ENCODE measurements around the gene FAM131B.
A peak's percentile ranks its signal among the peaks of the same experiment; 100 is the strongest.
"Not testable (repeated sequence)": the region's sequence is repeated elsewhere in the genome, so short reads cannot be mapped to it uniquely, and the experiment has no call there.

FAM131B gene

DNA sequence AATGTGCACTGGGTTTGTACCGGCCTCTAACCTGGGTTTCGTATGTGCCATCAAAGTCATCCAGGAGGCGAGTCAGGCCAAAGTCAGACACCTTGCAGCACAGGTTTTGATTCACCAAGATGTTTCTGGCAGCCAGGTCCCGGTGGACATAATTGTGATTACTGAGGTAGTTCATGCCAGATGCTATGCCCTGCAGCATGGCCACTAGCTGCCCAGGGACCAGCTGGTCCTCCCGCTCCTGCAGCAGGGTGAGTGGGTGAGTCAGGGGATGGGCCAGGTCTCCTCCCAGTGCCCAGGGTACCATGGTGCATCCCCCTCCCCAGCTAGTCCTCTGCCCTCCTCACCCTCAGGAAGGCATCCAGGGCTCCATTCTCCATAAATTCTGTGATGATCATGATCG is 32.3 kb upstream of the FAM131B start:
- no peak for DNase-seq

DNA sequence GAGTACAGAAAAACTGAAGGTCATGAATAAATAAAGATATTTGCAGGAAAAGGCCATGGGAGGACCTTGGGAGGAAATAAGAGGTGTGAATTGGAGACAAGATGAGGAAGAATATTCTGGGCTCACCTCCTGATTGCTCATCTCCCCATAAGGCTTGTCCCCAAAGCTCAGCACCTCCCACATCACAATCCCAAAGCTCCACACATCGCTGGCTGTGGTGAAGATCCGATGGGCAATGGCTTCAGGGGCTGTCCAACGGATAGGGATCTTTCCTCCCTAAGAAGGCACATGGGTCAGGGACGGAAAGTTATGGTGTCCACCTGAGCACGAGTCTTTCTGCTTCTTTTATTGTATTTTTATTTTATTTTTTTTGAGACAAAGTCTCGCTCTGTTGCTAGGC is 31.6 kb upstream of the FAM131B start:
- no peak for DNase-seq

DNA sequence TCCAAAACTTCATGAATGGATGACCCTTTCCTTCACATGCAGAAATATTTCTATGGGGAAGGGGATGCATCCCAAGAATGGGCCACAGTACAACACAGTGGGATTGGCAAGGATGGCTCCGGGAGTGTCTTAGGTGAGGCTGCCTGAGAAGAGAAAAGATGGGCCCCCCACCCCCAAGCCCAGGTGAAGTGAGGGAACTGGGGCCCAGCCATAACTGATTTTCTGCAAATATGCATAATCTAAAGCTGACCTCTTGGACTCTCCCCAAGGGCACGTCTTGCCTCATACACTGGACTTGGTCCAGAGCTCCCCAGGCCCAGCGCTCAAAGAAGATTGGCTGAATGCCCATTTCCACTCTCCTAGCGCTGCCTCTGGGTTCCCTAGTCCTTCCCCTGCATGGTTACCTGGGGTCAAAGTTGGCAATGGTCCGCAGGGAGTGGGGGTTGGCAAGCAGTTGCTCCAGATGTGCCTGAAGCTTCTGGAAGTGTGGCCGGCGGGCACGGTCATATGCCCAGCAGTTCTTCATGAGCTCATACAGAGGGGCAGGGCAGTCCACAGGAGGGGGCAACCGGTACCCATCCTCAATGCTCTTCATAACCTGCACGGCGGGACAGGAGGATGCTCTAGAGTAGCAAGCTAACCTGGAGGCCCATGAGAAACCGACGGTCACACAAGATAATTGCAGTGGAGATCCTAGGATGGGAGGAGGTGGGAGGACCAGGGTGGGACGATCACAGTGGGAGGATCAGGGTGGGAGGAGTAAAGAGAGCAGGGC is 30.9 kb upstream of the FAM131B start:
- DNase-seq, result no peak

DNA sequence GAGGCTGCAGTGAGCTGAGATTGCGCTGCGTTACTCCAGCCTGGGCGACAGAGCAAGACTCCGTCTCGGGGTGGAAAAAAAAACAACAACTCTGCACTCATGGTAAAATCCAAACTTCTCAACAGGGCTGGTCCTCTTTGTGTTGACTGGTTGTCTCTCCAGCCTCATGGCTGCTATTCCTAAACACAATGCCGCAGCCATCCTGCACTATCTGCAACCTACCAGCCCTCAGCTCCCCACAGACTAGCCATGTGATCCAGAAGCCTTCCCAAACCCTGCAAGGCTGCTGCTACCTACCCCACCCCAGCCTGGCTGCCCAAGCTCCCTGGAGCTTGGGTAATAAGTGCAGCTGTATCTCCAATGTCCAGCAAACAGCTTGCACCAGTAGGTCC is 30.4 kb upstream of the FAM131B start:
- no peak for DNase-seq

DNA sequence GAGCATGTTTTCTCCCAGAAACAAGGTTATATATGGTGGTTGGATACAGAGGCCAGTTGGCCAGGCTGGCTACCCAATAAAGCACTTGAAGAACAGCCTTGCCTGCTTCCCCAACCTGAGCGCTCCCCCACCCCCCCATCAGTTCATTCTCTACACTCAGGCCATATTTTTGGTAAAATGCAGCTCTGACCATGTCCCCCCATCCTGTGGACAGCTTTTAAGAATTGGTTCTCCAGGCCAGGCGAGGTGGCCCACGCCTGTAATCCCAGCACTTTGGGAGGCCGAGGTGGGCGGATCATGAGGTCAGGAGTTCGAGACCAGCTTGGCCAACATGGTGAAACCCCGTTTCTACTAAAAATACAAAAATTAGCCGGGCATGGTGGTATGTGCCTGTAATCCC is 29.9 kb upstream of the FAM131B start:
- DNase-seq, result not testable (repeated sequence)

DNA sequence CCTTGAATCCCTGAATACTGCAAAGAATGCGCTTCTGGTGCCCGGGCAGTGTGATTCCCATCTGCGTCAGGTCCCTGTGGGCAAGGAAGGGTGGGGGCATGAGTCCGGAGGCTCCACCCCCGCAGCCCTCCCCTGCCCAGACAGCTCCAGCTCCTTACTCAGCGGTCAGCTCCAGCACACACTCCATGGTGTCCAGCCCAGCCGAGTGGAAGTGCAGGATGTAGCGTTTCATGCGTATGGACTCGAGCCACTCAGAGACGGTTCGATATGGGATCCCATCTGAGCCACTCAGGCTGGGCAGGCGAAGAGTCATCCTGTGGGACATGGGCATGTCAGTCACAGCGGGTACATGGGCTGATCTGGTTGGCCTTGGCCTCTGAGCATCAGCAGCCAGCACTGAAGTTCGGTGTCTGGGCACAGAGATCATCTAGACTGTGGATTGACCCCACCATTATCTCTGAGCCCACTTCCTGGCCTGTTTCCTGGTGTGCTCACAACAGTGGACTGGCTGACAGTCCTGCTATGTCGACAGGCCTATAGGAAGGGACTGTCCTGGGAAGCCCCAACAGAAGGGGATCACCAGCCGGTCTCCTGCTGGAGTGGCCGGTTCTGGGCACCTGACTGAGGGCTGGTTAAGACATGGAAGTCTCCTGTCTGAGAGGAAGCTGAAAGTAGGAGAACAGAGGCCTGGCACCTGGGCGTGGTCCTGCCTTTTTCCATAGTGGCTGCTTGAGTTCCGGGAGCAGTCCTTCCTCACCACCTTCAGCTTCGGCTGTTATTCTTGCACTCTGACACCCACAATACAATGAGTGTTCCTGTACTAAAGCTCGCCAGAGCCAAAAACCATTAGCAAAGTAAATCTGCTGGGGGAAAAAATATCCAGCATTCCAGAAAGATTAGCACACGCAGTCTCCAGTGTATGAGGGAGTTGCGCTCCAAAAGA is 29.2 kb upstream of the FAM131B start:
- DNase-seq, result peak; percentile 27

DNA sequence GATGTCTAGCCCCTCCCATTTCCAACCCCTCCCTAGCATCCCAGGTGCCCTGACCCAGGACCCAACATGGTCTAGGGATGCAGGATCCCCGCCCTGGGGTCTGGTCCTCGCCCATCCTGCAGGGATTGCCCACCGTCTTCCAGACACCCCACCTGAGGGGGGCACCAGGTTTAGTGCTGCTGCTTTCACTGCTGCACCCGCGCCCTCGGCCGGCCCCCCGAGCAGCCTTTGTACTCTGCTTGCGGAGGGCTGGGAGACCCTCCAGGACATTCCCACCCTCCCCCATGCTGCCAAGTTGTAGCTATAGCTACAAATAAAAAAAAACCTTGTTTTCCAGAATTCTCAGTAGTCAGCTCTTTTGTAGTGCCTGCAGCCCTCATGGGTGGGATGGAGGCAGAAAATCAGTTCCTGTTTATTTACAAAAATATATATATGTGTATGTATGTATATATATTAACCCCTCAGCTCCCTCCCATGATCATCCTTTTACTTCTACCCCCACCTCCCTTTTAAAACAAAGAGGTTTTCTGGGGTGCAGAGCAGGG is 28.3 kb upstream of the FAM131B start:
- no peak for DNase-seq

DNA sequence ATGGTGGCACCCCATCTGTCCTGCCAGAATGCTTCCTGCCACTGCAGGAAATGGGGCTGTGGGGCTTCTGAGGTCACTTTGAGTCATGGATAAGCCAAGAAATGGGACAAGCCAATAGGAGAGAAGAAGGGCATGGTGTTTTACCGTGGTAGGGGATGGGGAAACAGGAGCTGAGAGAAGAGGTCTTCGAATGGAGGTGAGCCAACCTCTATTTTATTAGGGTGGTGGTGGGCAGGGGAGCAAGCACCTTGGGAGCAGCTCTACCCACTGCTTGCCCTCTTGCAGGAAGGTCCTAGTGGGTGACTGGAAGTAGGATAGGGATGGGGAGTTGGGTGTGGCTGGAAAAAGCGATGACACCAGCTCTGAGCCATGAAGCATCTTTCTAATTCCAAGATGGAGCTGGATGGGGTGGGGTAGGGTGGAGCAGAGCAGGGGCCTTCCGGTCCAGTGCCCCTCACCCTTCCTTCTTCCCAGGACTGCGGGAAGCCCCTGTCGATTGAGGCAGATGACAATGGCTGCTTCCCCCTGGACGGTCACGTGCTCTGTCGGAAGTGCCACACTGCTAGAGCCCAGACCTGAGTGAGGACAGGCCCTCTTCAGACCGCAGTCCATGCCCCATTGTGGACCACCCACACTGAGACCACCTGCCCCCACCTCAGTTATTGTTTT is 27.7 kb upstream of the FAM131B start:
- no peak for DNase-seq

DNA sequence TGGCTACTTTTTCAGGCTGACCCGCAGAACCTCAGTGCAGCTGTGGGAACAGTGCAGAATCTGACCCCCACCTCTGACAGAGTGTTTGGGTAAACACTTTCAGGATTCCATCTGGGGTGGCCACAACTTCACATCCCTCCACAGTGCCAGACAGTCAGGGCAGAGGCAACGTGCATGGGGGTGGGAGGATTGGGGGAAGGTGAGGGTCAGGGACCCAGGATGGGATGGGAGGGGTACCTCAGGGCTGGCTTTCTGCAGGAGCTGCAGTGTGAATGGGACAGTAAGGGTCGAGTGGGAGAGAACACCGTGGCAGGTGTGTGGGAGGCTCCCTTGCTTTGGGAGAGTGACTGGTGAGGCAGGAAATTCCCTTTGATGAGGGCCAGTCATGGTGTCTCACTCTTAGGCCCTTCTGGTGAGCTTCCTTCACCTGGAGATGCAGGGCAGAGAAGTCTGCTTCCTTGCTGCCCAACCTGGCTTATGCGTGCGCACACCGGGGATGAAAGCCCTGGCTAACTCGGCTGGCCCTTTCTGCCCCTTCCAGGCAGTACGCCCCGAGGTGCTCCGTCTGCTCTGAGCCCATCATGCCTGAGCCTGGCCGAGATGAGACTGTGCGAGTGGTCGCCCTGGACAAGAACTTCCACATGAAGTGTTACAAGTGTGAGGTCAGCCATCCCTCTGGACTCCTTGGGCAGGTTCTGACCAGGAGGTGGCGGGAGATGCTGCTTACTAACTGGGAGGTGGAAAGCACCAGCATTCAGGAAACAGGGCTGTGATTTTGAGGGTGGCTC is 27.0 kb upstream of the FAM131B start:
- no peak for DNase-seq

DNA sequence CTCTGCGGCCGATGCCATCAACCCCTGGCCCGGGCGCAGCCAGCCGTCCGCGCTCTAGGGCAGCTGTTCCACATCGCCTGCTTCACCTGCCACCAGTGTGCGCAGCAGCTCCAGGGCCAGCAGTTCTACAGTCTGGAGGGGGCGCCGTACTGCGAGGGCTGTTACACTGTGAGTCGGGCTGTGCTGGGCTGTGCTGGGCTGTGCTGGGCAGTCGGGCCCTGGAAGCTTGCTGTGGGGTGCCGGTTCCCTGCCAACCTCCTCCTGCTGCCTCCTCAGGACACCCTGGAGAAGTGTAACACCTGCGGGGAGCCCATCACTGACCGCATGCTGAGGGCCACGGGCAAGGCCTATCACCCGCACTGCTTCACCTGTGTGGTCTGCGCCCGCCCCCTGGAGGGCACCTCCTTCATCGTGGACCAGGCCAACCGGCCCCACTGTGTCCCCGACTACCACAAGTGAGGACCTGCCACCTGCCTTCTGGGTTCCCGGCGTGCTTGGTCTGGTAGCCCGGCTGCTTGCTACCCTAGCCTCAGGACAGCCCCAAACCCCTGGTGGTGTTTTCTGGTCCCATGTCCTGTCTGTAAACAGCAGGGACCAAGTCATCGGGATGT is 26.1 kb upstream of the FAM131B start:
- DNase-seq, result no peak

DNA sequence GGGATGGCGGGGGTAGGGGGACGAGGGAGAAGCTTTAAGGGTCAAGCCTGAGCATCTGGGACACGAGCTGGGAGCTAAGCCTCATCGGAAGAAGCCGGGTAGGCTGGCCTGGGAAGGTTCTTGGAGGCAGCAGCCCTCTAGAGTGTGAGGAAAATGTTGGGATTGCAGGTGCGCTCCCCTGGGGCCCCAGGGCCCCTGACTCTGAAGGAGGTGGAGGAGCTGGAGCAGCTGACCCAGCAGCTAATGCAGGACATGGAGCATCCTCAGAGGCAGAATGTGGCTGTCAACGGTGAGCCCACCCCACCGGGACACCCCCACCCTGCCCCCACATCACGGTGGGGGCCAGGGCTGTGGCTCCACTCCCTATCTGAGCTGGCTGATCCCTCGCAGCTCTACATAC is 25.5 kb upstream of the FAM131B start:
- DNase-seq, result no peak

DNA sequence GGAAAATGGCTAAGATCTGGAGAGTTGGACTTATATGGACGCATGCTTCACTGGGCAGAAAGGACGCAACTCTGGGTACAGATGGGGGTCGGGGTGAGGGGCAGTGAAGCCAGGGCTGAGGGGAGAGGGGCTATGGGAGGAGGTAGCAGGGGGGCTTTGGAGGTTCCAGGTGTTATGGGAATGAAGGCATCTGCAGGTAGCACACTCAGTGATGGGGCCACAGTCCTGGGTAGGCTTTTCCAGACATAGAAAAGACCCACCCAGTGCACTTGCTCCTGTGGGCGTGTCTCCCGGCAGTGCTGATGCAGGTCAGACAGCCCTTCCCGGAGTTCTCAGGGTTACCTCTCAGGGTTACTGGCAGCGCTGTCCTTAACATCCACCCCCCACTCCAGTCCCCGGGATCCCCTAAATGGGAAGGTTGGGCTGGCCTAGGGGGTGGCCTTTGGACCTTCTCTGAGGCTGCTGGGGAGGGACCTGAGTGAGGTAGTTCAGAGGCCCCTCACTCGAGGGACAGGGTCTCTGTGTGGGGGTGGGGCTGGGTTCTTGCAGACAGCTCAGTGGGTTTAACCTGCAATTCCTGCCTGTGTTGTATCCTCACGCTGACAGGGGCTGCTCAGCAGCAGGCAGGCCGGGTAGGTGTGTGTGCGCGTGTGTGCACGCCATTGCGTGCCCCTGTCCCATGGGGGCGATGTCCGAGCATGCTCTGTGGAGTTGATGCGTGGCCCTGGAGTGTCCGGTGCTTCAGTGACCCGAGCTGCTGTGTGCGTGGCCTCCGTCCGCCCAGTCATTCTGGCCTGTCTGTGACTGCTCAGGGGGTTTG is 24.9 kb upstream of the FAM131B start:
- DNase-seq, result no peak

DNA sequence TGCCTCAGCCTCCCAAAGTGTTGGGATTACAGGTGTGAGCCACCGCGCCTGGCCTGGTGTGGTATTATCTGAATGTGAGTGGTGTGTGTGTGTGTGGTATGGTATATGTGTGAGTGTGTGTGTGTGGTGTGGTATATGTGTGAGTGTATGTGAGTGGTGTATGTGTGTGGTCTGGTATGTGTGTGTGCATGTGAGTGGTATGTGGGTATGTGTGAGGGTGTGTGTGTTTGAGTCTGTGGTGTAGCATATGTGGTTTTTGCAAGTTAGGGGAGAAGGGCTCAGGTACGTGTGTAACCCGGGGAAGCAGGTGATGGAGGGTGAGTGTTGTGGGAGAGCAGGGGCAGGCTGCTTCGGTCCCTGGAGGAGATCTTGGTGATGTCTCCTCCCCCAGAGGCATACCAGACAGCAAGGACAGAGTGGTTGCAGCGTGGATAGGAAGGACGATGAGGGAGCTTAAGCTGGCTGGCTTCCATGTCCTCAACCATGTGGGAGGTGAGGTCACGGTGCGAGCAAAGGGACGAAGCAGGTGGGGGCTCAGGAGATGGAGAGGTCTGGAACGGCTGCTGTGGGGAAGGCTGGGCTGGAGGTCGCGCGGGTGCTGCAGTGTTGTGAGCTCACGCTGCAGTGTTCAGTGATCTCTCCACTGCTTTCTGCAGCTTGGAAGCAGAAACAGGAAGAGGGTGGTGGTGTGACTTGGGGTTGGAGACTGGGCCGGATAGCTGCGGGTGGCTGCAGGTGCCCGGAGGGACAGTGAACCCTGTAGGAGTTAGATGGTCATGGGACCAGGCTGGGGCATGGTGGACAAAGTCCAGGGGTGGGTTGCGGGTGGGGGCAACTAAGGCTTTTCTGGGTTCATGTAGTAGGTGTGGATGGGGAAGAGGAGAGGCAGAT is 23.6 kb upstream of the FAM131B start:
- peak; percentile 42 for DNase-seq

DNA sequence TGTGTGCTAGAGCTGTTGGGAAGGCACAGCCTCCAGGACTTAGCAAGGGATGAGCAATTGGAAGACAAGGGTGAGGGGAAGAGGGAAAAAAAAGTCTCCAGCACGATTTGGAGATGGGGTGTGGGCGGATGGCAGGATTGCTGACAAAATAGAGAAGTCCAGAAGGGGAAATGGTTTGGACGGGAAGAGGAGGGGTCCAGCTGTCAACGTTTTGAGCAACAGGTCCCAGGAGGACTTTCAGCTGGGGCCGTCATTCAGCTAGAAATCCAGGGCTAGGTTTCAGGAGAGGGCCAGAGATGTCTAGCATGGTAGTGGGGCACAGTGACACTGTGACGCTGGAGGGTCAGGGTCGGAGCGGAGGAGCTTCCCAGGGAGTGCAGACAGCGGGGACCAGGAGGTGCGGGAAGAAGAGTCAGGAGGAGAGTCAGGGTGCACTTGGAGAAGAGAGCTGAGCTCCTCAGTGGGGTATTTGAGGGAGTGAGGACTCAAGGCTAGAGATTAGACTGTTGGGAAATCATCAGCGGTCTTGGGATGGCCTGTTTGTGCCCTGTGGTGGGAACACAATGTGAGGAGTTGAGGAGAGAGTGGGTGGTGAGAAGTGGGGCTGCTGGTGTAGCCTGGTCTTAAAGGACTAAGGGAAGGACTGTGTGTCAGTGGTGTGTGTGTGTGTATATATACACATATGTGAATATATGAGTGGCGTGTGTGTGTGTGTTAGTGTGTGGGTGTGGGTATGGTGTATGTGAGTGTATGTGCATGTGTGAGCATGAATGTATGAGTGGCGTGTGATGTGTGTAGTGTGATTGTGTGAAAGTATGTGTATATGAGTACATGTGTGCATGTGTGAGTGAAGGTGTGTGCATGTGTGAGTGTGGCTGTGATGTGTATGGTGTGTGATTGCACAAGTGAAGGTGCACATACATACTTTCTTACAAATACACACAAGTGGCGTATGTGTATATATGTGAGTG is 22.4 kb upstream of the FAM131B start:
- DNase-seq, result peak; percentile 28

DNA sequence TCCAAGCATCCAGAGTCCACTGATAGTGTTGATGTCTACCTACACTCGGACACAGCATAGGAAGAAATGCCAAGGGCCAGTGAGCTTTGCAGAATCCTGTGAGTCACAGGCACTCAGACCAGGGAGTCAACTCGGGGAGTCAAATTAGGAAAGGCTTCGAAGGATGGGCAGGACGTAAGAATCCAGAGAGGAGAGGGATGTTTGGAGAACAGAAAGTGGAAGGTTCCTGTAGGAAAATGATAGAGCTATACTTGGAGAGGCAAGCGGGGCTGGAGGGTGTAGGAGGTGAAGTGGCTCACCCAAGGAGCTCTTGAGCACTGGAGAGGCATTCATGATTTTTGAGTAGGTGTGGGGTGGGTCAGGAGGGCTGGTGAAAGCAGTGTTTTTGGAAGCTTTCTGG is 21.6 kb upstream of the FAM131B start:
- no peak for DNase-seq

DNA sequence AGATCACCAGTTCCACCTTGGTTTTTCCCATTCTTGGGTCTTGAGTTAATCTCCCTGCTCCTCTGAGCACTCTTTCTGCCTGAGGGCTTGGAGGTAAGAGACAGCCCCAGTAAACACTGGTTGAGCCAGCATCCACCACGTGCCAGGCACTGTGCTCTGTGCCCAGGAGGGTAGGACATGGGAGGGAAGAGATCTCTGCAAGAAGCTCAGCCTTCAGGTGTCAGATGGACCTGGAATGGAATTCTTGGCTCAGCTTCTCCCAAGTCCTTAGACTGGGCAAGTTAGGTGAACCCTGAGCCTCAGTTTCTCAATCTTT is 21.1 kb upstream of the FAM131B start:
- no peak for DNase-seq

DNA sequence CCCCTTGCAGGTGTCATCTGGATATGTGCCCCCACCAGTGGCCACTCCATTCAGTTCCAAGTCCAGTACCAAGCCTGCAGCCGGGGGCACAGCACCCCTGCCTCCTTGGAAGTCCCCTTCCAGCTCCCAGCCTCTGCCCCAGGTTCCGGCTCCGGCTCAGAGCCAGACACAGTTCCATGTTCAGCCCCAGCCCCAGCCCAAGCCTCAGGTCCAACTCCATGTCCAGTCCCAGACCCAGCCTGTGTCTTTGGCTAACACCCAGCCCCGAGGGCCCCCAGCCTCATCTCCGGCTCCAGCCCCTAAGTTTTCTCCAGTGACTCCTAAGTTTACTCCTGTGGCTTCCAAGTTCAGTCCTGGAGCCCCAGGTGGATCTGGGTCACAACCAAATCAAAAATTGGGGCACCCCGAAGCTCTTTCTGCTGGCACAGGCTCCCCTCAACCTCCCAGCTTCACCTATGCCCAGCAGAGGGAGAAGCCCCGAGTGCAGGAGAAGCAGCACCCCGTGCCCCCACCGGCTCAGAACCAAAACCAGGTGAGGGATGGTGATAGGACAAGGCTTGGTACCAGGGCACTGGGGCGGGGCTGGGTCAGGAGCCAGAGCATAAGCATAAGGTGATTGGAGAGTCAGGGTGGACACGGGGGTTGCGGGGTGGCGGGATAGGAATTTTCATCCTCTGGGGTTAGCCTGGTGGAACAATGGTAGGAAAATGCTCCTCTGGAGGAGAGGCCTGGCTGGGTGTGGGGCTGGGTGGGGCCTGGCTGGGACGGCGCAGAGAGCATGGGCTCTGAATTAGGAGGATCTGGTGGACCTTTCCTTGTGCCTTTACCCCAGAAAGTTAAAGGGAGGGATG is 20.5 kb upstream of the FAM131B start:
- DNase-seq, result no peak

All from hematopoietic multipotent progenitor cell treated with erythropoietin and hydrocortisone succinate and interleukin-3 and kit ligand, for 6 days (in vitro differentiated cells).